ENCODE results near the gene TMEM33. TPM values are rescaled to one million over a fixed set of nuclear protein-coding genes. Genes with fewer than 3 reads are reported as not detected.

TMEM33 gene
- polyA plus RNA-seq, 1 donor, result 17.8 TPM

- no peak for DNase-seq
These were observed 73.0 kb downstream of the TMEM33 start for GRCh38 chr4:42008011-42008786.

Other genes with a start within 250 kb of the TMEM33 start
- not detected for gene PHOX2B, start 186.7 kb upstream of the TMEM33 start, polyA plus RNA-seq (ENCODE audit: insufficient read length)
- gene DCAF4L1, start 46.3 kb downstream of the TMEM33 start, polyA plus RNA-seq (ENCODE audit: insufficient read length), result 0.34 TPM
- gene SLC30A9, start 55.1 kb downstream of the TMEM33 start, polyA plus RNA-seq (ENCODE audit: insufficient read length), result 48.0 TPM
- 0.10 TPM for gene BEND4, start 217.2 kb downstream of the TMEM33 start, polyA plus RNA-seq (ENCODE audit: insufficient read length)